Panc1 (cell line): ENCODE measurements around the gene PRPSAP2. TPM values are rescaled to one million over a fixed set of nuclear protein-coding genes. Genes with fewer than 3 reads are reported as not detected.

Experiments used
- ATAC-seq: fragments of 200-7000 bp; cut with Tn5 transposase; 2 replicates; pipeline ENCODE4 v1.9.1; 2020; ENCODE audit warnings: mild to moderate bottlenecking, moderate library complexity
- BruUV-seq: library from RNA; stranded (reverse); fragments of 400-500 nt; replicated peaks from 2 replicates; lab custom pipeline; 2021; lab: Mats Ljungman, UMichigan
- CTCF ChIA-PET: fragments of 300-600 bp; sonication (Branson Sonifier 250); formaldehyde crosslinking; loops from one replicate; lab custom pipeline; 2022; ENCODE audit warnings: antibody characterized with exemption; lab: Charles Lee
- POLR2A ChIA-PET: fragments of 300-600 bp; sonication (Branson Sonifier 250); formaldehyde crosslinking; loops from one replicate; lab custom pipeline; 2022; ENCODE audit warnings: antibody characterized with exemption; lab: Charles Lee
- DNase-seq: peaks from one replicate; pipeline ENCODE4 v3.0.0-alpha.2; 2010; ENCODE audit warnings: low read depth, low spot score
- H3K27ac ChIP-seq: 2 replicates; pipeline ENCODE4 v1.5.1; 2011; ENCODE audit warnings: mild to moderate bottlenecking, low read length, inconsistent platforms
- H3K27me3 ChIP-seq: fragments of 200-500 bp; sonication (Bioruptor generic); 2 replicates; pipeline ENCODE4 v1.6.0; 2014; ENCODE audit warnings: low read length, inconsistent platforms; ENCODE audit not compliant: control insufficient read depth, insufficient read depth
- H3K36me3 ChIP-seq: fragments of 200-500 bp; sonication (Bioruptor generic); 2 replicates; pipeline ENCODE4 v1.5.1; 2014; ENCODE audit warnings: inconsistent platforms, mild to moderate bottlenecking, low read length, moderate library complexity; ENCODE audit not compliant: control insufficient read depth, insufficient read depth
- H3K4me1 ChIP-seq: 2 replicates; pipeline ENCODE4 v1.5.1; 2011; ENCODE audit warnings: inconsistent platforms, mild to moderate bottlenecking, low read length, moderate library complexity; ENCODE audit not compliant: control insufficient read depth, insufficient read depth
- H3K4me3 ChIP-seq, 2 experiments: 2 replicates each; pipeline ENCODE4 v1.5.1; 2011 to 2012; ENCODE audit warnings: low read depth in 2 of 2, low read length in 2 of 2, mild to moderate bottlenecking in 2 of 2, inconsistent platforms in 1 of 2, moderate library complexity in 1 of 2
- H3K9me3 ChIP-seq: fragments of 200-500 bp; sonication (Bioruptor generic); 2 replicates; pipeline ENCODE4 v1.5.1; 2014; ENCODE audit warnings: low read depth, mild to moderate bottlenecking, inconsistent platforms, low read length, moderate library complexity; ENCODE audit not compliant: control insufficient read depth, insufficient read depth
- POLR2AphosphoS5 ChIP-seq: IDR thresholded peaks from 2 replicates; pipeline ENCODE4 v1.6.1; 2012; ENCODE audit warnings: mild to moderate bottlenecking, low read depth, low read length, moderate library complexity
- SIN3A ChIP-seq: IDR thresholded peaks from 2 replicates; pipeline ENCODE4 v1.6.1; 2012; ENCODE audit warnings: low read depth, mild to moderate bottlenecking, low read length, moderate library complexity, borderline replicate concordance; ENCODE audit not compliant: insufficient read depth
- TCF7L2 ChIP-seq: IDR thresholded peaks from 2 replicates; pipeline ENCODE4 v1.6.1; 2011; ENCODE audit warnings: mild to moderate bottlenecking, low read depth, low read length, inconsistent platforms
- in situ Hi-C: cut with HindIII; loops from 2 replicates; pipeline ENCODE4 v1.10.0; 2016; ENCODE audit warnings: low sequenced_read_pairs, low pct_unique_long_range_greater_than_20kb
- intact Hi-C: fragments of 100-400 bp; cut with micrococcal nuclease; formaldehyde crosslinking; loops from one replicate; pipeline ENCODE4 v1.10.0; 2022; ENCODE audit not compliant: unreplicated experiment
- total RNA-seq: library from RNA; stranded (reverse); gene quantifications from one replicate; pipeline ENCODE4 v1.2.1, GENCODE V29; 2021; ENCODE audit not compliant: unreplicated experiment
- TF ChIP-seq, protein P1 (sequence below): fragments of 450-650 bp; IDR thresholded peaks from 2 replicates; pipeline ENCODE4 v1.5.1; 2017; ENCODE audit warnings: mild to moderate bottlenecking
- TF ChIP-seq, protein P2 (sequence below), 2 experiments: IDR thresholded peaks; 2 replicates each; pipeline ENCODE4 v1.6.1; 2011 to 2012; ENCODE audit warnings: low read depth in 2 of 2, control low read depth in 1 of 2, low read length in 1 of 2, mild to moderate bottlenecking in 1 of 2, moderate library complexity in 1 of 2; ENCODE audit not compliant: insufficient read depth in 1 of 2

The PRPSAP2 gene
- total RNA-seq, 1 experiment from 2014 or later, result 25.3 TPM

DNA sequence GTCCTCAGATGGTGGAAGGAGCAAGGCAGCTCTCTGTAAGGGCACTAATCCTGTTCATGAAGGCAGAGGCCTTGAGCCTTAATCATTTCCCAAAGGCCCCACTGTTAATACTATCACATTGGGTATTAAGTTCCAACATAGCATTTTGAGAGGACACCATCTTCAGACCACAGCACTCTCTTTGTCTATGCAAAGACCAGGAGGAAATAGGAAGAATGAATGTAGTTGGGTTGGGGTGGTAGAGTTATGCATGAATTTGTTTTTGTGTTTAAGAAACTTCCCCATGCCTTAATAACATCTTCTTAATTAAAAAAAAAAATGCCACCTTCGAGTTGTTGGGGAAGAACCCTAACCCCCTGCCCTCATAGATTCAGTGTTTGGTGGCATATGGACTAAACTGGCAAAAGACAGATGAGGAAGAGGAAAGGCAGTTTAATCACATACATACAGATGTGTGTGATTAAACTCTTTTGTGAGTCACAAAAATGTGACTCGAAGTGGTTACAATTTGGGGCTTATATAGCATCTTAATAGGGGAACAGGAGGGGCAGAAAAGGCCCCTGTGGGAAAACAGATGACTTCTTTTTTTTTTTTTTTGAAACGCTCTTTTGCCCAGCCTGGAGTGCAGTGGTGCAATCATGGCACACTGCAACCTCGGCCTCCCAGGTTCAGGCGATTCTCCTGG, 59.0 kb downstream of the PRPSAP2 start:
- Histone ChIP-seq H3K36me3 (no peaks in the 10 kb centered on the region), H3K4me3 (no peak overlapping the region), H3K27ac (no peak overlapping the region), H3K4me1 (no peaks in the 10 kb centered on the region), H3K9me3 (no peaks in the 10 kb centered on the region), H3K27me3 (no peaks in the 10 kb centered on the region)
- in situ Hi-C loops, result no loop called here
- BruUV-seq, result no TSS peak
- POLR2A ChIA-PET, result interaction anchor here (0.6 kb wide), 1 partner anchor 71 kb away, joined by 9 read pairs; no protein-coding TSS in a partner anchor
- intact Hi-C loops, result no loop called here
- TF ChIP-seq TCF7L2 (no peak), POLR2AphosphoS5 (no peak), SIN3A (no peak)
- TF ChIP-seq, protein P1, sequence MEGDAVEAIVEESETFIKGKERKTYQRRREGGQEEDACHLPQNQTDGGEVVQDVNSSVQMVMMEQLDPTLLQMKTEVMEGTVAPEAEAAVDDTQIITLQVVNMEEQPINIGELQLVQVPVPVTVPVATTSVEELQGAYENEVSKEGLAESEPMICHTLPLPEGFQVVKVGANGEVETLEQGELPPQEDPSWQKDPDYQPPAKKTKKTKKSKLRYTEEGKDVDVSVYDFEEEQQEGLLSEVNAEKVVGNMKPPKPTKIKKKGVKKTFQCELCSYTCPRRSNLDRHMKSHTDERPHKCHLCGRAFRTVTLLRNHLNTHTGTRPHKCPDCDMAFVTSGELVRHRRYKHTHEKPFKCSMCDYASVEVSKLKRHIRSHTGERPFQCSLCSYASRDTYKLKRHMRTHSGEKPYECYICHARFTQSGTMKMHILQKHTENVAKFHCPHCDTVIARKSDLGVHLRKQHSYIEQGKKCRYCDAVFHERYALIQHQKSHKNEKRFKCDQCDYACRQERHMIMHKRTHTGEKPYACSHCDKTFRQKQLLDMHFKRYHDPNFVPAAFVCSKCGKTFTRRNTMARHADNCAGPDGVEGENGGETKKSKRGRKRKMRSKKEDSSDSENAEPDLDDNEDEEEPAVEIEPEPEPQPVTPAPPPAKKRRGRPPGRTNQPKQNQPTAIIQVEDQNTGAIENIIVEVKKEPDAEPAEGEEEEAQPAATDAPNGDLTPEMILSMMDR, result no peak
- TF ChIP-seq, protein P2, sequence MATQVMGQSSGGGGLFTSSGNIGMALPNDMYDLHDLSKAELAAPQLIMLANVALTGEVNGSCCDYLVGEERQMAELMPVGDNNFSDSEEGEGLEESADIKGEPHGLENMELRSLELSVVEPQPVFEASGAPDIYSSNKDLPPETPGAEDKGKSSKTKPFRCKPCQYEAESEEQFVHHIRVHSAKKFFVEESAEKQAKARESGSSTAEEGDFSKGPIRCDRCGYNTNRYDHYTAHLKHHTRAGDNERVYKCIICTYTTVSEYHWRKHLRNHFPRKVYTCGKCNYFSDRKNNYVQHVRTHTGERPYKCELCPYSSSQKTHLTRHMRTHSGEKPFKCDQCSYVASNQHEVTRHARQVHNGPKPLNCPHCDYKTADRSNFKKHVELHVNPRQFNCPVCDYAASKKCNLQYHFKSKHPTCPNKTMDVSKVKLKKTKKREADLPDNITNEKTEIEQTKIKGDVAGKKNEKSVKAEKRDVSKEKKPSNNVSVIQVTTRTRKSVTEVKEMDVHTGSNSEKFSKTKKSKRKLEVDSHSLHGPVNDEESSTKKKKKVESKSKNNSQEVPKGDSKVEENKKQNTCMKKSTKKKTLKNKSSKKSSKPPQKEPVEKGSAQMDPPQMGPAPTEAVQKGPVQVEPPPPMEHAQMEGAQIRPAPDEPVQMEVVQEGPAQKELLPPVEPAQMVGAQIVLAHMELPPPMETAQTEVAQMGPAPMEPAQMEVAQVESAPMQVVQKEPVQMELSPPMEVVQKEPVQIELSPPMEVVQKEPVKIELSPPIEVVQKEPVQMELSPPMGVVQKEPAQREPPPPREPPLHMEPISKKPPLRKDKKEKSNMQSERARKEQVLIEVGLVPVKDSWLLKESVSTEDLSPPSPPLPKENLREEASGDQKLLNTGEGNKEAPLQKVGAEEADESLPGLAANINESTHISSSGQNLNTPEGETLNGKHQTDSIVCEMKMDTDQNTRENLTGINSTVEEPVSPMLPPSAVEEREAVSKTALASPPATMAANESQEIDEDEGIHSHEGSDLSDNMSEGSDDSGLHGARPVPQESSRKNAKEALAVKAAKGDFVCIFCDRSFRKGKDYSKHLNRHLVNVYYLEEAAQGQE (IDR thresholded peaks at IDR 0.05; ENCODE audit: insufficient read depth in 1 of 2, low read depth in 2 of 2, low read length in 1 of 2), result no peak
- CTCF ChIA-PET, result no interaction called here
- DNase-seq (no peak), ATAC-seq (no peak)

DNA sequence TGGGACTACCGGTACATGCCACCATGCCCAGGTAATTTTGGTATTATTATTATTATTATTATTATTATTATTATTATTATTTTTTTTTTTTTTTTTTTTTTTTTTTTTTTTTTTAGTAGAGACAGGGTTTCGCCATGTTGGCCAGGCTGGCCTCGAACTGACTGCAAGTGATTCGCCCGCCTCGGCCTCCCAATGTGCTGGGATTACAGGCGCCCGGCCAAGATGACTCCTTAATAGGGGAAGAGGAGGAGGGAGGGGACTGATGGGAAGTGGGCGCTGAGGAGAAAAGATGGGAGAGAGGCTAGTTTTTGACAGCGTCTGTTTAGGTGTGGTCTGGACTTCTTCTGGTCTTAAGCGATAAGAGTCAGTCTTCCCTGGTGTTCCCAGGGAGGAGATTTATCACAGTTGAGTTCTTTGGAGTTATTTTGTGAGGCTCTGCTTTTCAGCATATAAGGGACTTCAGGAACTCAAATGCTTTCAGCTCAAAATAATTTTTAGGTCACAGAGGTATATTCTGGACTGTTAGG, 59.6 kb downstream of the PRPSAP2 start:
- H3K27ac ChIP-seq, result no peak overlapping the region
- no peak for ATAC-seq
- no peak for TF ChIP-seq POLR2AphosphoS5
- TF ChIP-seq, protein P1, result no peak
- no peak for TF ChIP-seq TCF7L2
- TF ChIP-seq, protein P2 (IDR thresholded peaks at IDR 0.05; ENCODE audit: insufficient read depth in 1 of 2, low read depth in 2 of 2, low read length in 1 of 2), result no peak
- no peak for TF ChIP-seq SIN3A

More for the DNA sequence above, 59.6 kb downstream of the PRPSAP2 start:
- Histone ChIP-seq H3K27me3 (no peaks in the 10 kb centered on the region), H3K9me3 (no peaks in the 10 kb centered on the region), H3K4me3 (no peak overlapping the region), H3K36me3 (no peaks in the 10 kb centered on the region), H3K4me1 (no peaks in the 10 kb centered on the region)
- in situ Hi-C loops, result no loop called here
- POLR2A ChIA-PET, result interaction anchor here (0.6 kb wide), 1 partner anchor 72 kb away, joined by 9 read pairs; no protein-coding TSS in a partner anchor
- CTCF ChIA-PET, result no interaction called here
- DNase-seq, result no peak
- intact Hi-C loops, result no loop called here
- no TSS peak for BruUV-seq
